NOMO-1 (cell line): ENCODE results near the gene KIF23.
"Not testable (repeated sequence)": the region's sequence is repeated elsewhere in the genome, so short reads cannot be mapped to it uniquely, and the experiment has no call there.

ENCODE experiments used
- DNase-seq, 2 experiments: peaks; one replicate each; lab custom pipeline; 2025; ENCODE audit not compliant: unreplicated experiment in 2 of 2; lab: John Stamatoyannopoulos, UW

KIF23 gene

DNA sequence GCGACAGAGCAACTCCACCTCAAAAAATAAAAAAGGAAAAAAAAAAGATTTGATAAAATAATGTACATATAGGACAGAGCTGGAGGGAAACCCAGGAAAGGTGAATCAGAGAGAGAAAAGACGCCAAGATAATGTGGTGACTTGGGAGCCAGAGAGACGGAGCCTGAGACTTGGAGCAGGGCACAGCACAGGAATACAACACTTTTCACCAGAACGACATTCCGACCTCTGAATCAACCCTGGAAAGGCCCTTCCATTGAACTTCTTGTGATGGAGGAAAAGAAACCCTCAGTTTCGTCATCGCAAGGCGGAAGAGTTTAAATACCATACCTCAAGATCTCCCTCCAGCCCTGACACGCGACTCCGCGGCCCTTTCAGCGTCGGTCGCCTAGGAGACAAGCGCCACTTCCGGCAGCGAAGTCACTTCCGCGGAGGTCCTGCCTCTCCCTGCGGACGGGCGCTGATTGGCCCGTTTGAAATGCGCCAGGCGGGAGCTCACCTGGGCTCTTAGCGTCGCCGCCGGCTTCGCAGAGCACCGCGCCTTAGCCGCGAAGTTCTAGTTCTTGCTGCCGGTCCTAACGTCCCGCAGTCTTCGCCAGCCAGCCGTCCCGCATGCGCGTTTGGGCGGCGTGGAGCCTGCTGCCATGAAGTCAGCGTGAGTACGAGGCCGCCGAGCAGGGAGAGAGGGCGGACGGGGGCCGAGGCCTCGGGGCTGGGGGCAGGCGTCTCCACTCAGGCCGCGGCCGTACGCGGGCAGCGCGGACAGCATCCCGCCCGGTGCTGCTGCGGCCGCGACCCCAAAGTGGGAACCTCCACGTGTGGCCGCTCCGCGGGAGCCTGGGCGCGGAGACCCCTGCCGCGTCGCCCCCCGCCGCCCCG is at the start of gene KIF23:
KIF23 (plus strand) TSS at position 528 of the 879 bp plus-strand sequence; CDS start at position 645, 117 bp downstream.
- peak; percentile 89 to 91 for DNase-seq

DNA sequence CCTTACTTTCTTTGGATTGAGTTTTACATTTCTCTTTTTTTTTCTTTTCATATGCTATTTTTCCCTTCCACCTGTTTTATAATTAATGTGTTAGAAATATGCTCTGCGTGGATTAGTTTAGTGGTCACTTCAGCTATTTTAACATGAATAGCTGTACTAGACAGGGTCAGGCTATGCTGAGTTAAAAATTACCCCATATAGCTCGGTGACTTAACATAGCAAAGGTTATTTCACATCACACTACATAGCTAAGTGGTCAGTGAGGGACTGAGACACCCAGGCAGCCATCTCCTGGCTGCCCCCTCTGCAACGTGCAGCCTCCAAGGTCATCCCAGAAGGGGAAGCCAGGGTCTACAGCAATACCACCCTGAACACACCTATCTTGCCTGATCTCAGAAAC is 46.9 kb upstream of the KIF23 start:
- DNase-seq: no peak

DNA sequence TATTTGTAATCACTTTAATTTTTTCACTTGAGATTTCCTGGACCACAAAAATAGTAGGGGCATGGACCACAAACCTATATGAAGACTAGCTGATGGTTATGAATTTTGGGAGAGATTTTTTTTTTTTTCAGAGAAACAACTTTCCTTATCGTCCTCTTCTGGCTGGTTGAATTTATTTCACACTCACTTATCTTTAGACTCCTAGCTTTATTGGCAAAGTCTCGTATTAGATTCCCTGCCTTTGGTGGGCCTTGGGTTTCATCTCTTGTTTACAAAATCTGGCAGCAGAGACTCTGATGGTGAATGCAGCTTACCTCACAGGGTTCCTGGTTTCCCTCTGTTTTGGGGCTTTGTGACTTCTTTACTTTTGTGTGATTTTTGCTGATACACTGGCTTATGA is 44.5 kb upstream of the KIF23 start:
- no peak for DNase-seq

DNA sequence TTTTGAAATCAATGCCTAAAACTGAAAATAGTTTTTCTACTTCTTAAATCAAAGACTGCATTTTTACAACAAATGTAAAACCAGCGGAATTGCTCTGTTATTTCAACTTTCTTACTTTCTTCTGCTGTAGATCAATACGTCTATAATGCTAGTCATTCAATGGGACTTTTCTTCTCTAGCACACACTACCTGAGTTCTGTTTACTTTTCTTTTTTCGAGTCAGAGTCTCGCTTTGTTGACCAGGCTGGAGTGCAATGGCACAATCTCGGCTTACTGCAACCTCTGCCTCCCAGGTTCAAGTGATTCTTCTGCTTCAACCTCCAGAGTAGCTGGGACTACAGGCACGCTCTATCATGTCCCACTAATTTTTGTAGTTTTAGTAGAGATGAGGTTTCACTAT is 40.7 kb upstream of the KIF23 start:
- DNase-seq: no peak

DNA sequence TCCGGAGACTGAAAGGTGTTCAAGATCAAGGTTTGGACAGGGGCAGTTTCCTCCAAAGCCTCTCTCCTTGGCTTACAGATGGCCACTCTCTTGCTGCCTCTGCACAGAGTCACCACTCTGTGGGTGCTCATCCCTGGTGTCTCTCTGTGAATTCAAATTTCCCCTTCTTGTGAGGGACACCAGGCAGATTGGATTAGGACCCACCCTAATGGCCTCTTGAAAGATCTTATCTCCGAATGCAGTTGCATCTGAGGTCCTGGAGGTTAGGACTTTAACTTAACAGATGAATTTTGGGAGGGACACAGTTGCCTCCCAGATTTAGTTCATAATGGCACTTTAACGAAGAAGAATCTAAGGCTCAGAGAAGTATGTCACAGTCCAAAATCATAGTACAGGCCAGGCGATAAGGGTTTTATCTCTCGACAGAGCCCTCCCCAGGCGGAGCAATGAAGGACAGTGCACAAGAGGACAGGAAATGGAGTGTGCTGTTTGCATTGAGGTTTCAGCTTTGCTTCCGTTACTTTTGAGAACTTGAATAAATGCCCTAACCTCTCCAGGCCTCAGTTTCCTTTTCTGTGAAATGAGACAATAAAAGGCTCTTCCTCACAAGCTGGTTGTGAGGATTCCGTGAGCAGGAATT is 38.9 kb upstream of the KIF23 start:
- no peak for DNase-seq

DNA sequence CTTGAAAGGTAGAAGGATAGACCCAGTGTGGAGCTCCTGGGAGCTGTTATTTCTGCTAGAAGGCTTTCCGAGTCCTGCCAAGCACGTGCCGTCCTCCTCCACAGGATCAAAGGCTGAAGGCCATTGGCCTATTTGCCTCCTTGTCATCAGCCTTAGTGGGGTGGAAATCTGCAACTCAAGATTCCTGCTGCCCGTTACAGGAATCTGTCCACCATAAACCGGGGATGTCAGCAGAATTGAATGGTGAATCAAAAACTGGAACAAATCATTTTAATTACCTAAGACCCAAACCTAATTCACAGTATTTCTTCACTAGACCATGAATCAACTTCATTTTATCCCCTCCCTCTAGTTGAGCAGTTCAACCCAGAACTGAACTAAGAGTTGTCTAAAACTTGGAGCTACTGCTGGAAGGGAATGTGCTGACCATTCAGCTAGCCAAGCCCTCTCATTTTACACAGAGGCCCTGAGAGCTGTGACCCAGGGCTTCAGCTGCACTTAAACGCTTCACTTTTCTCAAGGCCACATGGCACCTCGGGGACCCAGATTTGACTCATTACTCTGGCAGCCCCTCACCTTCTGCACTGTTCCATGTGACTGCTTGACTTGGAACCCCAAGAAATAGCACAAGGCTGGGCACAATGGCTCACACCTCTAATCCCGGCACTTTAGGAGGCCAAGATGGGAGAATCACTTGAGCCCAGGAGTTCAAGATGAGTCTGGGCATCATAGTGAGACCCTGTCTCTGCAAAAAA is 36.8 kb upstream of the KIF23 start:
- DNase-seq: no peak

DNA sequence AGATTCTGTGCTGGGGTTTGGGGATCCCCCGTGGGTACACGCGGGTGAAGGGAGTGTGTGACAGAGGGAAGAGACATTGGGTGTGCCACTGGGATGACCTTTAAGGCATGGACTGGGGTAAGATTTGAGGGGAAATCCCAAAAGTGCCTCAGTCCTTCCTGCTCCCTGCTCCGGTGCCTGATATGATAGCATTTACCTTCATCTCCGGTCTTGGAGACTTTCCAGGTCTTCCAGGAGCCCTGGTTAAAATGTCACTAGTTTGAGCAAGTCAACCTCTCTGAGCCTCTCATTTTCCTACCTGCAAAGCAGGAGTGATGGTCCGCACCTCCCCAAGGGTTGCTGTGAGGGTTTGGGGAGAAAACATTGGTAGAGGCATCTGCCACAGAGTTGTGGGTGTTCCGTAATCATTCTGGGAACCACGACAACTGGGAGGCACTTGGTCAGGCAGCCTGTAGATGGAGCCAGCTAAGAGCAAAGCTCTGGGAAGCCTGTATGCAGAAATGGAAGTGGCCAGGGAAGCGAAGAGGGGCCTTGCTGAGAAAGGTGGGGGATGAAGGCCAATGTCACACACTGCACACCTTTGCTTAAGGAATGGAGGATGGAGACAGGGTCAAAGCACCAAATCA is 33.9 kb upstream of the KIF23 start:
- no peak for DNase-seq

DNA sequence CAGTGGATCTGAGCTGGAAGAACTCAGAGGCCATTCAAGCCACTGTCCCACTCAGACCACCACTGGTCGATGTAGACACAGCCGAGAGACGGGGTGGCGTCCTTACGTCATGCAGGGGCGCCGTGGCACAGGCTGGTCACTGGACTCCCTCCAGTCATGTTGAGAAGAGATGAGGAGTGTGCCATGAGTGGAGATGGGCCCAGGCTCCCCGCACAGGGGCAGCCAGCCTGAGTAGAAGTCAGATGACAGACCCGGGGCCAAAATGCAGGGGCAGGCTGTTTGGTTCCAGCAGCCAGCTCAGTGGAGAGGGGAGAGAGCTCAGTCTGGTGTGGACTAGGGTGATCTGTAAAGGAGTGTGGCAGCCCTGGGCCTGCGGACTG is 33.4 kb upstream of the KIF23 start:
- DNase-seq: no peak

DNA sequence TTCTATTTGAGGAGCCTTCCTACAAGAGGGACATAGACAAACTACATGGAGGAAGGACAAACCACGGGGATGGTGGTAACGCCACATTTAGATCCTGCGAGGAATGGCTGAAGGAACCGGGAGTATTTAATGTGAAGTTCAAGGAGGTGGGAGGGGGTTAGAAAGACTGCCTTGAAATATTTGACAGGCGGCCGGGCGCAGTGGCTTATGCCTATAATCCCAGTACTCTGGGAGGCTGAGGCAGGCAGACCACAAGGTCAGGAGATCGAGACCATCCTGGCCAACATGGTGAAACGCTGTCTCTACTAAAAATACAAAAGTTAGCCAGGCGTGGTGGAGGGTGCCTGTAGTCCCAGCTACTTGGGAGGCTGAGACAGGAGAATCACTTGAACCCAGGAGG is 32.0 kb upstream of the KIF23 start:
- not testable (repeated sequence) for DNase-seq

DNA sequence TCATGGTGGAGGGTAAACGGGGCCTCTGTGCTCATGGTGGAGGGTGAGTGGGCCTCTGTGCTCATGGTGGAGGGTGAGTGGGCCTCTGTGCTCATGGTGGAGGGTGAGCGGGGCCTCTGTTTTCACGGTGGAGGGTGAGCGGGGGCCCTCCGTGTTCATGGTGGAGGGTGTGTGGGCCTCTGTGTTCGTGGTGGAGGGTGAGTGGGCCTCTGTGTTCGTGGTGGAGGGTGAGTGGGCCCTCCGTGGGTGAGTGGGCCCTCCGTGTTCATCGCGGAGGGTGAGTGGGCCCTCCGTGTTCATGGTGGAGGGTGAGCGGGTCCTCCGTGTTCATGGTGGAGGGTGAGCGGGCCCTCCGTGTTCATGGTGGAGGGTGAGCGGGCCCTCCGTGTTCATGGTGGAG is 30.1 kb upstream of the KIF23 start:
- DNase-seq: not testable (repeated sequence)

DNA sequence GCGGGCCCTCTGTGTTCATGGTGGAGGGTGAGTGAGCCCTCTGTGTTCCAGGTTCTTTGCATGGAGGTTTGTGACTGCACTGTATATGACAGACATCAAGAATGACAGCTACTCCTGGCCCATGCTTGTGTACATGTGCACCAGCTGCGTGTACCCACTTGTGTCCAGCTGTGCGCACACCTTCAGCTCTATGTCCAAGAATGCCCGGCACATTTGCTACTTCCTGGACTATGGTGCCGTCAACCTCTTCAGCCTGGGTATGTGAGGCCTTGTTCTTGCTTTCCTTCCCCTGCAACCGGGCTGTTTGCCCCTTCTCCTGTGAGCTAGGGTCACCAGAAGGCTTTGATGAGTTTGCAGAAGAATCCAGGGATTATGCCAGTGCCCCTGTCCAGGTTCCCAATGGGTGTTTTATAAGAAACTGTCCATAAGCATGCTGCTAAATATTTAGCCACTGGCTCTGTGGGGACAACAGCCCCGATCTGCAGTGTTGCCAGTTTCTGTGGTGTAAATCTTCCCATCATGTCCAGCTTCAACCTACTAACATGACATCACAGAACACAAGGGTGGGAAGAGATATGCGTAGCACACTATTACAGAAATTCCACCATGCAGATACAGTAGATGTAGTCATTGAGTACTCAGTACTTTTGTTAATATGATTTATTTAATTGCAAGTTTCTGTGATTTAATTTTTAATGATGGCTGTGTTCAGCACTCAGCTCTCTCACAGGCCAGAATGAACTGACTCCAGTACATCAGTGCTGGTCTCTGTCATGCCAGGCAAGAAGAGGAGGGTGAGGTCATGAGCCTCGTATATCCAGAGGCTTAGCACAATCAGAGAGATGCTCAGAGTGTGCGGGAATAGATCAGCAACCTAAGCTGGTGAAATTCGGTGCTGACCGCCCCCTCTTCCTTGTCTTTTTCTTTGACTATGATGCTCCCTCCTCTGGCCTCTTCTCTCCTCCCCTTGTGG is 29.2 kb upstream of the KIF23 start:
- DNase-seq: no peak

DNA sequence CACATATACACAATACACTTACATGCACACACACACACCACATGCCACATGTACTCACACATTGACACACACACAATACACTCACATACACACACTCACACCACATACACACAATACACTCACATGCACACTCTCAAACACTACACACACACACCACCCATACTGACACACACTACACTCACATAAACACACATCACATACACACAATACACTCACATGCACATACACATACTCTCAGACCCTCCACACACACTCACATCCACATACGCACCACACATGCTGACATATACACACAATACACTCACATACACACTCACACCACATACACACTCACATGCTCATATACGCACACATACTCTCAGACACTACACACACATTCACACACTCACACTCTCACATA is 28.3 kb upstream of the KIF23 start:
- no peak for DNase-seq

DNA sequence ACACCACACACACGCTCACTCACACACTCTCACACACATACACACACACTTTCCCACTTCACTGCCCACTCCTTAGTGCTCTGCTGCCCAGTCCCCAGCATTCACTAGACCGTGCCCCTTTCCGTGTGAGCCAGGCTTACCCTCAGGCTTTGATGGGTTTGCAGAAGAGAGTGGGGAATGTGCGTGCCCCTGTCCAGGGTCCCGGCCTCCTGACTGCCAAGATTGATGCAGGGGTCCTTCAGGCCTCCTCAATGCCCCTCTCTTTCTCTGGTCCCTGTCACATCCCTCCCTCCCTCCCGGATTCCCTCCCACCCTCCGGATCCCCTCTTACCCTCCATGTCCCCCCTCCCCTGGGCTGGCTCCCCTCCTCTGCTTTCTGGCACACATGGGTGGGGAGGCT is 27.9 kb upstream of the KIF23 start:
- DNase-seq: no peak

DNA sequence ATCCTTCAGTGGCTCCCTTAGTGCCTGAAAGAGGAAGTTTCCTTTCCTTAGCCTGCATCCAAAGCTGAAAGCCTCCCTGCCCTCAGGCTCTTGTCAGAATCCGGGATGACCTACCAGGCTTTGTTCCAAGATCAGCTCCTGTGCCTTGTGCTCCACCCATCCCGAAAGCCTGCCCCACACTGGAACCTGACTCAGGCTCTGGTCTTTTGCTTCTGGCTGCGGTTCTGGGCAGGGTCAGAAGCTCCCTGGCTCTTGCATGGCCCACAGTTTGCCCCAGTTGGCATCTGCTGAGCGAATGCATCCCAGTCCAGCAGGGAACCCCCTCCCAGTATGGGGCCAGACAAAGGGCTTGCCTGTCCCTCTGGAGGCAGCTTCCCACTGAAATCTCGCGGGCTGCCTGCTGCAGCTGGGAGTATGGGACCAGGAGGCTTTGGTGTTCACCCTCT is 25.9 kb upstream of the KIF23 start:
- DNase-seq: no peak

DNA sequence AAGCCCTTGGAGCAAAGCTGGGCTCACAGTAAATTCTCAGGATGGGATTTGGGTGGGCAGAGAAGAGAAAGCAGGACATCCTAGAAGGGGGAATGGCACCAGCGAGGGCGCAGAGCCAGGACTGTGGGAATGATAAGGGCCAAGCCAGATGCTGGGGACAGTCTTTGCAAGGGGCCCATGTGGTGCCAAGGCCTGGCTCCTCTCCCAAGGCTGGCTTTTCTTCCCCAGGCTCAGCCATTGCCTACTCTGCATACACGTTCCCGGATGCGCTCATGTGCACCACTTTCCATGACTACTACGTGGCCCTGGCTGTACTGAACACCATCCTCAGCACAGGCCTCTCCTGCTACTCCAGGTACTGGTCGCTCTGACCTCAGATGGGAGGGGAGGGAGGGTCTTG is 24.7 kb upstream of the KIF23 start:
- DNase-seq: no peak

DNA sequence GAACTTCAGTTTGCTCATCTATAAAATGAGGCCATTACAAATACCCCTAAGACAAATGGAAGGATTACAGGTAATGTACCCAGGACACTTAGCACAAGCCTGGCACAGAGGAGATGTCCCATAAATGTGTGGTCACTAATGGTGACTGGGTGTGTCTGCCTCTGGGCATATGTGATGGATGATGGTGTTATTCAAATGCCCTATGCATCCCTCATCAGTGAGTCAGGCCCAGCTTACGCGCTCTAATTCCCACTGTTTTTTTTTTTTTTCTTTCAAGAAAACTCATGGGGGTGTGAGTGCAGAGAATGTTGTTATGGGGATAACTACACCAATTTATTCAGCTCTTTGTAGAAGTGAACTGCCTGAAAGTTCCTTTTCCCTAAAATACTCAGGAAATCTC is 23.6 kb upstream of the KIF23 start:
- DNase-seq: no peak

DNA sequence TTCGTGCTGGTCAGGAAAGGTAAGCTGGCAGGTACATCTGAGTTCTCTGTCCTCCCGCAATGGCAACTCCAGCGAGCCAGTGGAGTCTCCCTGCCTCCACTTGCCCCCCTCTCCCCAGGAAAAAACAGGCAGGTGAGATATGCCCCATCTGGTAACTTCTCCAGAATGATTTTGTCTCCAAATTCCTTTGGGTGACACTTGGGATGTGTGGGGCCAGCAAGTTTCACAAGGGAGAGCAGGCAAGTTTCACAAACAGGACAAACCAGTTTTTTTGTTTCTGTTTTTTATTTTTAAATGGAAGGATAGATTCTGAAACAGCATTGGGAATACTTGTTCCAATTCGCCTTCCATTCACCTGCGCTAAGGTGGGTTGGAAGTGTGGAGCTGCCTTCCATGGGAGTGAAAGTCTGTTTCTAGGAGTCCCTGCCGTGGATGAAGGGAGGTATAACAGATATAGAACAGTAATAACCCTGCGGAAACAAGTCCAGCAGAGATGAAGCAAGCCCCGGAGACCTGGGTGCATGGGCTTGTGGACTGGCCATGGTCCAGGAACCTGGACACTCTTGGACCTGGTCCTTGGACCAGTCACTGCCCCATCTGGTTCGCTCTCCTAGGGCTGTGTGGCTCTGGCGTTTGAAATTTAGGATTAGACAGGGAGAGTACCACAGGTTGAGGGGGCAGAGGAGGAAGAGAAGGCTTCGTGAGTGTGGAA is 22.9 kb upstream of the KIF23 start:
- DNase-seq: no peak

DNA sequence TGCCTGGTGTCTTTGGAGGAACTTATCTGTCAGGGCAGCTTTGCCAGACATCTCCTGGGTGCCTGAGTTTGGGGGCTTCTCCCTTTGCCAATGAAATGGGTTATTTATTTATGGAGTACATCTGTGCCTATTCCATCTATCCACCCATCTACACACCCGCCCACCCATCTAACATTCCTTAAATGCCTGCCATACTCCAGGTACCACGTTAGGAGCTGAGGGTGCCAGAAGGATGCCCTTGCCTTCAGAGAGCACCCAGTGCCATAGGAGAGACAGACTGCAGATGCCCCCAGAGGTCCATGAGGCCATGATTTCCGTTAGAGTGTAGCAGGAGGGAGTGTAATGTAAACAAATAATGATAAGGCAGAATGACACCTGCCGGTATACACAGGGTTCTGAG is 21.8 kb upstream of the KIF23 start:
- DNase-seq: no peak

DNA sequence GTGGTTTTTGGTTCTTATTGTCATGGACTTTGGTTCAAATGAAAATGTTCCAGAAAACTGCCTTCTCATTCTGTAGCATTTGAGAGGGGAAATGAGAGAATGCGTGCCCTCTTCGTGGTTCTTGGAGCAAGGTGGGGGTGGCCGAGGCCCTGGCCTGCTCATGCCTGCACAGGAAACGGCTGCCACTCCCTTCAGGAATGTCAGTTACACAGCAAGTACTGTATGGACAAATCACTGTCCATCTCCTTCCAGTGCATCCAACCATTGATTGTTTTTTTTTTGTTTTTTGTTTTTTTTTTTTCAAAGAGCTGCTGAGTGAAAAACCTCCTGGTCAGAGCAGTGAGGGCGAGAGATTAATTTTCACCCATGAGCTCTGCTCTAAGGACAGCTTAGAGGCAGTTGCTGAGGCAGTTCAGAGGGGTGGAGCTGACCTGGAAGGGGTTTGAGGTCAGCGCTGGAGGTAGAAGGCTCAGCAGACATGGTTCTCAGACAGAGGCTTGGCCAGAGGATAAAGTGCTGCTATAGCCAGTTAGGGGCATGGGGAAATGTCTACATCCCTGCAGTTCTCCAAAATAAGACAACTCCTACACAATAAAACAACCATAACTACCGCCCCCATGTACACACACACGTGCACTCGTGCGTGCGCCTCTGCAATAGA is 20.2 kb upstream of the KIF23 start:
- DNase-seq: peak in 1 of 2 experiments; percentile 39
